Measurements from ENCODE around the gene HDAC10.

HDAC10 gene

DNA sequence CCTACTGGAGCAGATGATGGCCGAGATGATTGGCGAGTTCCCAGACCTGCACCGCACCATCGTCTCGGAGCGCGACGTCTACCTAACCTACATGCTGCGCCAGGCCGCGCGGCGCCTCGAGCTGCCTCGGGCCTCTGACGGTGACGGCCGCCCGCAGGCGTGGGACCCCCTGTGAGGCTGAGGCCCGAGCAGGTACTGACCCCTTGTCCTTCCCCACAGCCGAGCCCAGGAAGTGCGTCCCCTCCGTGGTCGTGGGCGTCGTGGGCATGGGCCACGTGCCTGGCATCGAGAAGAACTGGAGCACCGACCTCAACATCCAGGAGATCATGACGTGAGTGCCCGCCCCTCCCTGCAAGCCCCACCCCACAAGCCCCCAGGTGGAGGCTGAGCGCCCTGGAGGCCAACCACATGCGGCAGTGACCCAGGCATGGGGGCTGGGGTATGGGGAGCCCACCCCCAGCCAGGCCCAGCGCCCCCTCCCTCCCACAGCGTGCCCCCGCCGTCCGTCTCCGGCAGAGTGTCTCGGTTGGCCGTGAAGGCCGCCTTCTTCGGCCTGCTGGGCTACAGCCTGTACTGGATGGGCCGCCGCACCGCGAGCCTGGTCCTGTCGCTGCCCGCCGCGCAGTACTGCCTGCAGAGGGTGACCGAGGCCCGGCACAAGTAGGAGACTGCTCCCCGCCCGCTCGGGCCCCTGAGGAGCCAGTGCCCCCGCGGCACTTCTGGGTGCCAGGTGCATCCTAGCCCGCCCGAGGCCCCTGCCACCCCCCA lies 53.0 kb downstream of the HDAC10 start:
- H3K27ac ChIP-seq = peak overlapping the region; percentile 76
- ChIA-PET CTCF (no interaction called here), POLR2A (ENCODE audit: low non-redundant PET) (no interaction called here)
- DNase-seq (ENCODE audit: low spot score) = no peak
- TF ChIP-seq, protein P1, sequence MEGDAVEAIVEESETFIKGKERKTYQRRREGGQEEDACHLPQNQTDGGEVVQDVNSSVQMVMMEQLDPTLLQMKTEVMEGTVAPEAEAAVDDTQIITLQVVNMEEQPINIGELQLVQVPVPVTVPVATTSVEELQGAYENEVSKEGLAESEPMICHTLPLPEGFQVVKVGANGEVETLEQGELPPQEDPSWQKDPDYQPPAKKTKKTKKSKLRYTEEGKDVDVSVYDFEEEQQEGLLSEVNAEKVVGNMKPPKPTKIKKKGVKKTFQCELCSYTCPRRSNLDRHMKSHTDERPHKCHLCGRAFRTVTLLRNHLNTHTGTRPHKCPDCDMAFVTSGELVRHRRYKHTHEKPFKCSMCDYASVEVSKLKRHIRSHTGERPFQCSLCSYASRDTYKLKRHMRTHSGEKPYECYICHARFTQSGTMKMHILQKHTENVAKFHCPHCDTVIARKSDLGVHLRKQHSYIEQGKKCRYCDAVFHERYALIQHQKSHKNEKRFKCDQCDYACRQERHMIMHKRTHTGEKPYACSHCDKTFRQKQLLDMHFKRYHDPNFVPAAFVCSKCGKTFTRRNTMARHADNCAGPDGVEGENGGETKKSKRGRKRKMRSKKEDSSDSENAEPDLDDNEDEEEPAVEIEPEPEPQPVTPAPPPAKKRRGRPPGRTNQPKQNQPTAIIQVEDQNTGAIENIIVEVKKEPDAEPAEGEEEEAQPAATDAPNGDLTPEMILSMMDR (conservative IDR thresholded peaks at IDR 0.05; ENCODE audit: low read depth) = no peak

DNA sequence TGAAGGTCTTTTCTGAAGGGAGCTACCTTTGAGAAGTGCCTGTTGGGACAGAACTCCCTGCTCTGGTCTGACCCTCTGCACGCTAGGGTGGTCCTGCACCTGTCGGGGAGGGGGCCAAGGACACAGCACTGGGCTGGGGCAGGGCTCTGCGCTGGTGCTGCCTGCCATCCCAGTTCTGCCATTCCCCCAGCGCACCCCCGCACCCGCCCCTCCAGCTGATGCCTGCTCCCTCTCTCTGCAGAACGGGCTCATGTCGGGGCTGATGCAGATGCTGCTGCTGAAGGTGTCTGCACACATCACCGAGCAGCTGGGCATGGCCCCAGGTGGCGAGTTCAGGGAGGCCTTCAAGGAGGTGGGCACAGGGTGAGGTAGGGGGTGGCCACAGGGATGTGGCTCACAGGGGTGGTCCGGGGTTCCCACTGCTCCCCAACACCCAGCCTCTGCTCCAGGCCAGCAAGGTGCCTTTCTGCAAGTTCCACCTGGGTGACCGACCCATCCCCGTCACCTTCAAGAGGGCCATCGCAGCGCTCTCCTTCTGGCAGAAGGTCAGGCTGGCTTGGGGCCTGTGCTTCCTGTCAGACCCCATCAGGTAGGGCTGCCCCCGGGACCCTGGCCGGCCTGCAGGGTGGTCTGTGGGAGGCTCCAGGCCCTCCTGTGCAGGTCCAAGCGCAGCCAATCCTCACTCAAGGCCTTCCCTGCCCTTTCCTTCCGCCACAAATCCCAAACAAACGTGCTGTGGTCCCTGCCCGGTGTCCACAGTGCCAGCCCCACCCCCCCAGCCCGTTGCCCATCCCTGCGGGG lies 53.9 kb downstream of the HDAC10 start:
- TF ChIP-seq, protein P1 (conservative IDR thresholded peaks at IDR 0.05; ENCODE audit: low read depth) = no peak
- ChIA-PET CTCF (no interaction called here), POLR2A (ENCODE audit: low non-redundant PET) (no interaction called here)
- DNase-seq (ENCODE audit: low spot score) = no peak
- peak overlapping the region; percentile 47 for H3K27ac ChIP-seq

DNA sequence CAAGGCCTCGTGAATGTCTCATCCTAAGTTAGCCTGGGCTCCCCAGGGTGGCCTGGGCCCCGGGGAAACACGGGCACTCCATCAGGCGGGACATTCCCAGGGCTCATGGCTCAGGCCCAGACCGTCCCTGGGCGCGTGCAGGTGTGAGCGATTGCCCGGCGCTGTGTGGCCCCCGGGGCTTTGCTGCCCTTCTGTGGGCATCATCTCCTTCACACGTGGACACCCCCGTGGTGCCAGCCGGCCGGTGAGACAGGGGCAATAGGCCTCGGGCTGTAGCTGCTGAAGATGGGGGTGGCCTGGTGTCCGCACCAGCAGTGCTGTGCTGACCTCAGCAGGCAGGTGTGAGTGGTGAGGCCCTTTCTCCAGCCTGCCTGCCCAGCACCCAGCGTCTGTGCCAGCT lies 54.8 kb downstream of the HDAC10 start:
- peak overlapping the region; percentile 47 for H3K27ac ChIP-seq
- ChIA-PET CTCF (no interaction called here), POLR2A (ENCODE audit: low non-redundant PET) (no interaction called here)
- TF ChIP-seq, protein P1 (conservative IDR thresholded peaks at IDR 0.05; ENCODE audit: low read depth) = no peak
- no peak for DNase-seq (ENCODE audit: low spot score)
